GM13977 (cell line): ENCODE measurements around the gene PTK6.

Source experiments
- DNase-seq: peaks from one replicate; pipeline ENCODE4 v3.0.0; 2012; ENCODE audit warnings: low spot score
- CTCF ChIP-seq: IDR thresholded peaks from 2 replicates; pipeline ENCODE4 v1.5.1; 2012; ENCODE audit warnings: mild to moderate bottlenecking, control low read depth; ENCODE audit not compliant: insufficient read depth; ENCODE audit errors: extremely low read depth, missing control alignments
- in situ Hi-C: fragments of 300-500 bp; cut with MboI; formaldehyde crosslinking; loops from one replicate; pipeline ENCODE4 v1.12.0; 2022; ENCODE audit warnings: low sequenced_read_pairs, low pct_unique_long_range_greater_than_20kb, mixed read lengths, inconsistent platforms; ENCODE audit not compliant: unreplicated experiment

PTK6 gene

GRCh38 chr20:63492518-63492917 is 44.7 kb downstream of the PTK6 start:
- DNase-seq = no peak
- TF ChIP-seq CTCF = no peak
- in situ Hi-C loops = no loop called here

GRCh38 chr20:63491635-63492230 is 45.4 kb downstream of the PTK6 start:
- in situ Hi-C loops = no loop called here
- DNase-seq = no peak
- no peak for TF ChIP-seq CTCF

- DNase-seq = no peak
- in situ Hi-C loops = no loop called here
- no peak for TF ChIP-seq CTCF
Measured at GRCh38 chr20:63491078-63491477, 46.1 kb downstream of the PTK6 start.

- DNase-seq = no peak
- in situ Hi-C loops = no loop called here
- TF ChIP-seq CTCF = no peak
Measured at GRCh38 chr20:63490416-63490815, 46.8 kb downstream of the PTK6 start.

GRCh38 chr20:63488315-63489251 is 48.6 kb downstream of the PTK6 start:
- in situ Hi-C loops = no loop called here
- DNase-seq = no peak
- no peak for TF ChIP-seq CTCF

- no peak for DNase-seq
- no peak for TF ChIP-seq CTCF
- in situ Hi-C loops = no loop called here
Measured at GRCh38 chr20:63487781-63488241, 49.4 kb downstream of the PTK6 start.
